Measurements from ENCODE around the gene EHHADH. TPM values are rescaled to one million over a fixed set of nuclear protein-coding genes. Genes with fewer than 3 reads are reported as not detected.

Gene EHHADH
- total RNA-seq, 1 experiment from 2014 or later, result 8.4 TPM

GRCh38 chr3:185153861-185154629 is 99.8 kb downstream of the EHHADH start:
- DNase-seq, result no peak
- H3K79me2 ChIP-seq (ENCODE audit: low read depth), result no peaks in the 10 kb centered on the region
- no peak overlapping the region for H3K4me2 ChIP-seq
- intact Hi-C loops (cut with micrococcal nuclease; ENCODE audit: unreplicated experiment), result no loop called here
- ChIA-PET POLR2A (ENCODE audit: unreplicated experiment) (no interaction called here), CTCF (no interaction called here)
- no peaks in the 10 kb centered on the region for H3F3A ChIP-seq (ENCODE audit: insufficient read depth, low read depth)
- H3K4me1 ChIP-seq (replicated peaks; ENCODE audit: insufficient read depth), result no peaks in the 10 kb centered on the region
- H2AFZ ChIP-seq, result no peak overlapping the region
- H3K9me2 ChIP-seq (ENCODE audit: insufficient read depth), result no peaks in the 10 kb centered on the region
- no TSS peak for BruUV-seq (replicated peaks)
- H3K9me3 ChIP-seq (ENCODE audit: insufficient read depth, low read depth), result no peaks in the 10 kb centered on the region
- peaks cover 73% of the 10 kb centered on the region for H3K27me3 ChIP-seq (ENCODE audit: insufficient read depth, low read depth)
- no peak overlapping the region for H3K27ac ChIP-seq
- TF ChIP-seq CTCF (conservative IDR thresholded peaks at IDR 0.05) (no peak), EZH2 (IDR thresholded peaks at IDR 0.05; ENCODE audit: low read depth) (no peak)
- H3K4me3 ChIP-seq, result no peak overlapping the region
- H3K36me3 ChIP-seq (ENCODE audit: low read depth), result no peaks in the 10 kb centered on the region
- H4K20me1 ChIP-seq (ENCODE audit: insufficient read depth), result no peaks in the 10 kb centered on the region

- no peak overlapping the region for H2AFZ ChIP-seq
- CTCF ChIA-PET, result no interaction called here
- no TSS peak for BruUV-seq (replicated peaks)
Observed at GRCh38 chr3:185153171-185153771, 100.6 kb downstream of the EHHADH start.

More at GRCh38 chr3:185153171-185153771, 100.6 kb downstream of the EHHADH start:
- Histone ChIP-seq H3K4me1 (replicated peaks; ENCODE audit: insufficient read depth) (no peaks in the 10 kb centered on the region), H3F3A (ENCODE audit: insufficient read depth, low read depth) (no peaks in the 10 kb centered on the region), H3K4me2 (no peak overlapping the region), H3K27me3 (ENCODE audit: insufficient read depth, low read depth) (peaks cover 73% of the 10 kb centered on the region), H3K27ac (no peak overlapping the region), H4K20me1 (ENCODE audit: insufficient read depth) (no peaks in the 10 kb centered on the region), H3K4me3 (no peak overlapping the region), H3K9me2 (ENCODE audit: insufficient read depth) (no peaks in the 10 kb centered on the region), H3K9me3 (ENCODE audit: insufficient read depth, low read depth) (no peaks in the 10 kb centered on the region), H3K79me2 (ENCODE audit: low read depth) (no peaks in the 10 kb centered on the region), H3K36me3 (ENCODE audit: low read depth) (no peaks in the 10 kb centered on the region)
- TF ChIP-seq CTCF (conservative IDR thresholded peaks at IDR 0.05) (no peak), EZH2 (IDR thresholded peaks at IDR 0.05; ENCODE audit: low read depth) (no peak)
- POLR2A ChIA-PET (ENCODE audit: unreplicated experiment), result interaction anchor here (0.6 kb wide), 1 partner anchor 54 kb away, joined by 4 read pairs; no protein-coding TSS in a partner anchor
- no peak for DNase-seq
- intact Hi-C loops (cut with micrococcal nuclease; ENCODE audit: unreplicated experiment), result no loop called here

Data from PC-9 (cell line).